ENCODE data around the gene SMTNL2.

- TF ChIP-seq CTCF (IDR thresholded peaks at IDR 0.05; ENCODE audit: low read depth, low read length, poor library complexity, severe bottlenecking) (no peak), EZH2phosphoT487 (IDR thresholded peaks at IDR 0.05; ENCODE audit: borderline replicate concordance, low read length) (no peak)
These were observed 1.7 kb downstream of the SMTNL2 start for GRCh38 chr17:4586043-4586442.

Data from DOHH2 (cell line).